Muscle of arm (tissue), 12 donors: Measurements from ENCODE around the gene ENTR1. TPM values are rescaled to one million over a fixed set of nuclear protein-coding genes. Genes with fewer than 3 reads are reported as not detected.

Experiments used
- DNase-seq: peaks from one replicate; pipeline ENCODE4 v3.0.0-alpha.2; 2013
- polyA plus RNA-seq, 12 donors: library from polyadenylated mRNA; unstranded; fragments of 120-200 nt; gene quantifications; one replicate each; pipeline ENCODE4 v1.2.1, GENCODE V29; 2013; ENCODE audit not compliant: insufficient read length in 12 of 12

The ENTR1 gene
- polyA plus RNA-seq, 12 donors = 24.0 to 60.2 (median 28.3) TPM; not detected in 1

DNA sequence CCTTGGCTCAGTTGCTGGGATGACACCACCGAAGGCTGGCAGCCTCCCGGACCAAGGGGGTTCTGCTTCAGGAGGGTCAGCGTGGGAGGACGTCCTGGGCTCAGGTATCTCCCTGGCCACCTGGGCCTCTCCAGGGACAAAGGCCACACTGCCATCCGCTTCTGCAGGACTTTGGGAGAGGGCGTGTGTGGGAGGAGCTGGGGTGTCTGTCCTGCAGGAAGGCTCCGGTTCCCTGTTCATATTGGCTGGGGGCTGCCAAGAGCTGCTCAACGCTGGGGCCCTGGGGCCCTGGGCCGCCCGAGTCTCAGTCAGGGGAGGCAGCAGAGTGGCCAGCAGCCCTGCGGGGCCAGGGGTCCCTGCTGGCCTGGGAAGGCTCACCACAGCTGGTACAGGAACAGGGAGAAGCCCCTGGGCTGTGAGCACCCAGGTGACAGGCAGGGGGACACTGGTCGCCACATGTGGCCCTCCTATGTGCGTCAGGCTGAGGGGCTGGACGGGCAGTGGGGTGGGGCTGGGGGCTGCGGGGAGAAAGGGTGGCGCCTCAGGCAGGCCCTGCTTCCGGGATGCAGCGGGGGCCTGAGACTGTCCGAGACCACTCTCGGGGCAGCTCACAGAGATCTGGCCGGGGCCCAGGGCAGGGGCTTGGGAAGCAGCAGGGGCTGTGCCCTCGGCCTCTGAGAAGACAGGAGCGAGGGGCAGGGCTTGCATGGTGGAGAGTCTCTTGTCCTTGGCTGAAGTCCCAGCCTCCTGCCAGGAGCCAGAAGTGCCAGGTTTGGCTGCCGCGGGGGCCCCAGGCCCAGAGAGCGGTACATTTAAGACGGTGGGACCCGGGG, 32.0 kb downstream of the ENTR1 start:
- DNase-seq = no peak

DNA sequence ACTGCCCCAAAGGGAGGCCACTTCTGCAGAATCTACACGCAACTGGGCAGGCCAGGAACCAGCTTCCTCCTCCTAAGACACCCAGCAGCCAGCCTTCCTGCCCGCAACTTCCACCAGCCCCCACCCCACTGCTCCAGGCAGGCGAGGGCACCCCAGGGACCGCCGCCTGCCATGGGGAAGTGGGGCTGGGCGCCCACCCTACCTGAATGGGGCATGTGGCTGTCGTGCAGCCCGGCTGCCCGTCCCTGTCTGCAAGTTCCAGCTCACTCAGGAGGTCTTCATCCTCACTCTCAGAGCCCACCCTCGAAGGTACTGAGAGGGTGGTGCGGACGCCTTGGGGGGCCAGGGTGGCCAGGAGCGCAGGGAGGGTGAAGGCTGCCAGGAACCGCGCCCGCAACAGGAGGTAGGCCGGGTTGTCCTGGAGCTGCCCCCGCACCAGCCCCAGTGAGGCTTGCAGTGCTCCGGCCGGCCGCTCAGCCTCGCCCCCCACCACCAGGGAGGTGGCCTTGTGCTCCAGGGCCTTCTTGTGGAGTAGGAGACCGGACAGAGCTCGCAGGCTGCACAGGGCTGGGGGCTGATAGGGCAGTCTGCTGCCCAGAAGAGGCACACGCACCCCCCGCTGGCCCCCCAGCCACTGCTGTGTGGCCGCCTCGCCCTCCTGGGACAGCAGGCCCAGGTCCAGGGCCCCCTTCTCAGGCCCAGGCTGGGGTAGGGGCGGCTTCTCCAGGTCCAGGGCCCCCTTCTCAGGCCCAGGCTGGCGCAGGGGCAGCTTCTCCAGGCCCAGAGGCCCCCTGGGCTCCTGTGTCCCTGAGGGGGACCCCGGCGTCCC, 32.9 kb downstream of the ENTR1 start:
- DNase-seq = no peak

DNA sequence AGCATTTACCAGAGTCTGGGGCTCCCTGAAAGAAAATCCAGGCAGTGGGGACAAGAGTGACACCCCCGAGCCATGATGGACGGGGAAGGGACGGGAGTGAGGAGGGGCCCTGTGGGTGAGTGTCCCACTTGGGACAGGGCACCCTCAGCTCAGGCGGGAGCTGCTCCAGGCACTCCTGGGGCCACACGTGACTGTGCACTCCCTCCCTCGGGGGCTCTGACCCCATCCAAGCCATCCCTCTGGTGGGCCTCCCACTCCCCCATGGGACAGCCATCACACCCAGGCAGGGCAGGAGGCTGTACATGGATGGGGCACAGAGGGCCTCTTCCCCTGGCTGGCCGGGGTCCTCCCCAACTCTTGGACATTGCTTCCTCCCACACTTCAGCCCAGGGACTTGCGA, 34.0 kb downstream of the ENTR1 start:
- no peak for DNase-seq

DNA sequence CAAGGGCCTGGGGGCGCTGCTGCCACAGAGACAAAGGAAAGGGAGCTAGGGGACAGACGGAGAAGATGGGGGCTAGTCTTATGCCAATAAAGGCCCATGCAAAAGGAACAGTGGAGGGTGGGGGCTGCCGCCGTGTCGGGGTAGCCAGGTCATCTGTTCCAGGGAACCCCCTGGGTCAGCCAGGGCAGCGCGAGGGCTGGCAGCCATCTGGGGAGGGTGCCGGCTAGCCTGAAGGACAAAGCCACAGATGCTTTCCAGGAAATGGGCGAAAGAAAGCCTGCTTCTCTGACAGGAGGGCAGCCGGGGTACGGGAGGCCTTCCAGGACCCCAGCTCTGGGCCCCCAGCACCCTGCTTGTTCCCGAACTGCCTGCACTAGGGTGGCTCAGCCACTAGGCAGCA, 35.3 kb downstream of the ENTR1 start:
- DNase-seq = no peak

DNA sequence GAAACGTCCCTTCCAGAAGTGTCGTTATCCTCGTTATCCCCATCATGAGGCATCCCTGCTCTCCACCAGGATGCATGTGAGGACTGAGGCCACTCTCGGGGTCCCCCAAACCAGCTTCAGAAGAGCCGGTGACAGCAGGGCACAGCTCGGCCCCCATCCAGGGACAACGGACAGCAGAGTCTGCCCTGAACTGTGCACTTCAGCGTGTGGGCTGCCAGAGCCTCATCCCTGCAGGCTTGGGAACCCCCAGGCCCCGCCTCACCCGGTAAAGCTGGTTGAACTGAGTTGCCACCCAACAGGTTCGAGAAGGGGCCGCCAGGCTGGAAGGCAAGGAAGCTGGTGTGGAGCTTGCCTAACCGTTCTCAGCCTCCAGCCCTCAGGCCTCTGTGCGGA, 36.2 kb downstream of the ENTR1 start:
- DNase-seq = no peak

DNA sequence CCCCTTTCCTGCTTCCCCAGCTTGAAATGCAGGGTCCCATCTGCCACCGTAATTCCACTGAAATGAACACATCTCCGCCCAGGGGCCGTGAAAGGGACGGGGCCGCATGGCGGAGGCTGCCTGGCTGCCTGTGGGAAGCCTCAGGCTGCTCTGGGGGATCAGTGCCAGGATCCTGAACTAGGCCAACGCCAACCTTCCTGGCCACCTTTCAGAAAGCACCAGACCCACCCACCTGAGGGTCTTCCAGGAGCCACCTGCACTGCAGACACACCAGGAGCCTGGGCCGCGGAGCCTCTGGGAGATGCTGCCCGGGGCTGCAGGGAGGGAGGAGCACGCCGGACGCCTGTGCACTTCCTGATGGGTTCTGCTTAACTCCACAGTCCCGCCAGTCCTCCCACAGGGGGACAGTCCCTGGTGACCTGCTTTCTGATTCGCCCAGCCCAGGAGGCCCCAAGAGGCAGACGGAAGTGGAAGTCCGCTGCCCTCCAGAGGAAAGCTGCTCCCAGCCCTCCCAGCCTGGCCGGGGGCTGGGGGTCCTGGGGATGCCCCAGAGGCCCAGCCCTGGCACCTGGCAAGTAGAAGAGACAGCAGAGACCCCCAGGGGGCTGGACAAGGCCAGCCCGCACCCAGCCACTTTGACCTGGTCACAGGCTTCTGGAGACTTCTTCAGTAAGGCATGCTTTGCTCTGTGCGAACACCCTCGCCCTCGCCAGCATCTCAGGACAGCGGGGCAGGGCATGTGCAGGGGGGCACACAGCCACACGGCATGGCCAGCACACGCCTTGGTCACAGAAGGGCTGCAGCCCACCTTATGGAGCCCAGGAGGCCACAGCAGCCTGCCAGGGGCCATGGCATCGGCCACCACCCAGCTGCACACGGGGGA, 36.9 kb downstream of the ENTR1 start, which contains the start of gene CARD9:
Gene CARD9, minus strand, starts transcription at position 370 of the 883 bp plus-strand sequence. CDS start 1,591 bp downstream, outside the sequence.
- DNase-seq = no peak

DNA sequence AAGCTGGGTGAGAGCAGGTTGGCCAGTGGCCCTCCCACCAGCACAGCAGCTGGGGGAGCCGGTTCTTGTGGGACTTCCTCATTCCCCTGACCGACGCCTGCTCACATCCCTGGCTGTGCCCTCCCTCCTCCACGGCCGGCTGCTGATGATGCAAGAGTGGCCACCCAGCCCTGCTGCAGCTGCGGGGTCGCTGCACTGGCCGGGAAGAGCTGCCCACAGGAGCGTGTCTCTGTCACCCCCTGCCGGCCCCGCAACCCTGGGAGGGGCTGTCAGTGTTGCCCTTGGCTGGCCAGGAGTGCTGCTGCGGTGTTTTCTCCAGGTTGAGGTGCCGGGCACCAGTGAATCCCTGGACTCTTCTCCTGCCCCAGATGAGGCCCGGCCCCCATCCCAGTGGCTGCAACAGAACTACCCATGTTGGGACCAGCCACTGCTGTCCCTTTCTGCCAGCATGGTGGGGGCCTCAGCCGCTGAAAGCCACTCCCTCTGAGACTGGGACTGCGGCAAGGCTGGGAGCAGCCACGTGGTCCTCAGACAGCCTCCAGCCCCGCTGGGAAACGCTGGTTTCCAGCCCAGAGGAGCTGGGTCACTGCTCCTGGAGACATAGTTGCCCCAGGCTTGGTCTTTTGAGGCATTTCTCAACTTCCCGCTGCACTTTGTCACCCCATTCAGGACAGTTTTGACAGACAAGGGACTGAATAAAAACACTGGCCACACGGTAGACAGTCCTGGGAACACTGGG, 37.7 kb downstream of the ENTR1 start:
- no peak for DNase-seq

DNA sequence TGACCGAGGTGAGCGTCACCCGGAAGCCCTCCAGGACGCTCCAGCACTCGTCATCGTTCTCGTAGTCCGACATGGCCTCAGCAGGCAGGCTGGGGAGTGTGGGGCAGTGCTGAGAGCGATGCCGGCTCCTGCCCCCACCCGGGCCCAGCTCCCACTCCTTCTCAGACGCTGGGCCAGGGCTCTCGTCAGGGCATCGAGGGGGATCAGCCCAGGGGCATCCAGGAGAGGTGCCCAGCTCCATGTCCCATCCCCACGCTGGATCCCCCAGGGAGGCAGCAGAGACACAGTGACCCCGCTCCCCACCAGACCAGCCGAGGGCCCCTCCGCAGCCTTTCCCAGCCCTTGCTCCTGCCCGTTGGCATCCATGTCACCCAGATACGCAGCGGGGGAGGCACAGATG, 38.4 kb downstream of the ENTR1 start:
- DNase-seq = no peak

DNA sequence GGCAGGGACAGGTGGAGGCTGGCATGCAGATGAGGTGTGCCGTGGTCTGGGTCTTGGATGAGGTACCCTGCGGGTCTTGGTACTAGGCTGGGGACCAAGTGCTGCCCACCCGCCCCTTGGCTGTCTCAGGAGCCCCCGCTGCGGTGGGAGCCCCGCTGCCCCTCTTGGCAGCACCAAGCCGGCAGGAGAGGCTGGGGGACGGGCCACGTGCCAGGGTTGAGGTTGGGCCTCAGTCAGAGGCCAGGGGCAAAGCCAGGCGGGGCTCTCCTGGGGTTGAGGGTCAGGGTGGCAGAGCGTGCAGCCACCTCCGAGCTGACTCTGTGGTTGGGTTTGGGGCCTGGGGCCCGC, 38.9 kb downstream of the ENTR1 start:
- no peak for DNase-seq

DNA sequence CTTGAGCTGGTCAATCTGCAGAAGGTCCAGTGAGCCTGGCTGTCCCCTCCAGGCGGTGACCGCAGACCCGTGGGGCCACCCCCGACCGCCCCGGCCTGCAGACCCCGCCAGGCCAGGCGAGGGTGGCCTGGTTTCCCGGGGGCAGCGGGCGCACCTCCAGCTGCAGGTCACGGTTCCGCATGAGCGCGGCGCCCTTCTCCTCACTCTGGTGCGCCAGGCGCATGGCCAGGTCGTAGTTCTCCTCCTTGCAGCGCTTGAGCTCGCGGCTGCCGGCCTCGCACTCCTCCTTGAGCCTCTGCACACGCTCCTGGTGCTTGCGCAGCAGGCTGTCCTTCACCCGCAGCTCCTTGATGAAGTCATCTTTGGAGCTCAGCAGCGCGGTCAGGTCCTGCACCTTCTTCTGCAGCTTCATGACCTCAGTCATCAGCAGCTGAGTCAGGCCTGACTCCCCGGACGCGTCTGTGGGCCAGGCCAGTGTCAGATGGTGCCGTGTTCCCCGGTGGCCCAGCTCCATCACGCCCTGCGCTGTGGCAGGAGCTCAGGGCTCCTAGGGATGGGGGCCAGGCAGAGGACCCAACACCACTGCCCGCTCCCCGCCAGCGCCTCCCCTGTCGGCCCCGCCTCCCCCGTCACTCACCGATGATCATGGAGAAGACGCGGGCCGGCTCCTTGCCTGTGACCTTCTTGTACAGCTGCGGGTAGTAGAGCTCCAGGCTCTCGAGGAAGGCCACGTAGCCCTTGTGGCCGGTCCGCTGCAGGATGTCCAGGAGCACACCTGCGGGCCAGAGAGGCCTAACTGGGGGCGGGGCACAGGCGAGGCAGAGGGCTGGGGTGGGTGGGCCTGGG, 39.5 kb downstream of the ENTR1 start:
- DNase-seq = no peak

DNA sequence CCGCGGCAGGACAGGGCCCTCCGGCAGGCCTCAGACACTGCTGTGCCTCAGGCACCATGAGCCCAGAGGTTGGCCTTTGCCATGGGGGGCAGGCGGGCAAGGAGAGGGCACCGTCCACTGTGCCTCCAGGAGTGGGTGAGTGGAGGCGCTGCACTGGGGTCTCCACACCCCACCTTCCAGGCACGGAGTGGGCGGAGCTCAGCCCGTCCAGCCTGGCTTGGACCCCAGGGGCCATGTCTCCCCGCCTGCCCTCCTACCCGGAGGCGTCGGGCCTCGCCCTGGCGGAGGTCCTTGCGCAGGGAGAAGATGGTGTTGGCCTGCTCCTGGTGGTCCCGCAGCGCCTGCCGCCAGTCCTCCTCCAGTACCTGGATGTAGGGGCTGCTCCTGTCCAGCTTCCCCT, 40.4 kb downstream of the ENTR1 start:
- DNase-seq = no peak

DNA sequence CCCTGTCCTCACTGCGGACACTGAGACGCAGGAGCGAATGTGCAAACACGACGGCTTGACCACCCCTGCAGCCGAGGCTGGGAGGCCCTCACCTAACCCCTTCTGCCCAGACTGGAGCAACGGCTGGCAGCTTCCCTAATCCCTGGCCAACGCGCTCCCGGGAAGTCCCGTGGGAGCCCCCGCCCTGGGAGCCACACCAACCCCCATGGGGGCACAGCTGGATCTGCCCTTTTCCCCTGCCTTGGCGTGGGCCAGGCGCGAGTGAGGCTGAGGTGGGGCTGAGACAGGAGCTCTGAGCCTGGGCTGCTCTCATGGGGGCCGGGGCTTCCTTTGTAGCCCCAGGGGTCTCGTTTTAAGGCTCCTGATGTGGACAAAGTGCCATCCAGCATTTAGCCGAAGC, 42.2 kb downstream of the ENTR1 start:
- no peak for DNase-seq

DNA sequence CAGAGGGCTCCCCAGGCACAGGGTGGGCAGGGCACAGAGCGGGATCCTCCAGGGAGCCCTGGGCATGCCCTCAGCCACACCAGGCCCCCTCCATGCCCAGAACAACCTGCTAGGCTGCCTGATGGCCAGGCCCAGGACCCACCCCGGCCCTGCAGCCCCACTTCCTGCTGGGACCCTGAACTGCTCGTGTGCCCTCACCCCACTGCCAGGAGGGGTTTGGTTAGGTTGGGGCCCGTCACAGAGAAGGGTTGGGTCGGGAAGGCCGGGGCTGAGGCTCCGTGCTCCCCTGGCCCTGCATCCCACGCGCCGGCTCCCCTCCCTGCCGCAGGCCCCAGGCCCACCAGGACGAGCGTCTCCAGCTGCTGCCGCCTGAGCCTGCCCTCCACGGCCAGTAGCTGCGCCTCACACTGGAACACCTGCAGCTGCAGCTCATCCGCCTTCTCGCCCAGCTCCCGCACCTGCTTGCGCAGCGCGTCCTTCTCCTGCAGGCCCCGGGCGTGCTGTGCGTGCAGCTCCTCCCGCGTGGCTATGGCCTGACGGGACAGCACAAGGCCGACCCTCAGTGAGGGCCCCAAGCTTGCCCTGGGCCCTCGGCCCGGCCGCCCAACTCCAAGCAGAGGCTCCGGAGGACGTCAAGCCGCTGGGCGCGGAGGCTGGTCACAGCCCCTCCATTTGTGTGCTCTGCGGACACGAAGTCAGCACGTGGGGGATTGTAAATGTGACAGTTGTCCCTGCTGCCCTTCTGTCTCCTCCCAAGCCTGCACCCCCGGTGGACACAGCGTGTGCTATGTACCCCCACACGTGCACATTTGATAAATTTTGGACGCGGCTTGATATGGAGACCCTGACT, 42.9 kb downstream of the ENTR1 start:
- DNase-seq = no peak

DNA sequence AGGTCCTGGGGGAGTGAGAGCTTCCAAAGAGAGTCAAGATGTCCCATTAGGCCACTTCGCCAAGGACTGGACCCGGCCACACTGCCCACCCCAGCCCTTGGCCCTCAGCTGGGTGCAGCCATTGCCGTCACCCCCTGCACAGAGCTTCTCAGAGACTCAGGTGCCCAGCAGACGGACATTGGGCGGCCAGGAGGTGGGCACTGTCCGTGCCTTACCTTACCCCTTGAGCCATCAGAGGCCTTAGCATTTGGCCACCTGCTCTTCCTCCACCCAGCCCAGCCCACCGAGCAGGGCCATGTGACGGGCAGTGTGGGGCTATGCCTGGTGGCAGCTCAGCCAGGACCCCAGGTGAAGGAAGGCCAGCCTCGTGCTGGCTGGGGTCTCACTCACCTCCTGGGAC, 43.6 kb downstream of the ENTR1 start:
- DNase-seq = no peak

DNA sequence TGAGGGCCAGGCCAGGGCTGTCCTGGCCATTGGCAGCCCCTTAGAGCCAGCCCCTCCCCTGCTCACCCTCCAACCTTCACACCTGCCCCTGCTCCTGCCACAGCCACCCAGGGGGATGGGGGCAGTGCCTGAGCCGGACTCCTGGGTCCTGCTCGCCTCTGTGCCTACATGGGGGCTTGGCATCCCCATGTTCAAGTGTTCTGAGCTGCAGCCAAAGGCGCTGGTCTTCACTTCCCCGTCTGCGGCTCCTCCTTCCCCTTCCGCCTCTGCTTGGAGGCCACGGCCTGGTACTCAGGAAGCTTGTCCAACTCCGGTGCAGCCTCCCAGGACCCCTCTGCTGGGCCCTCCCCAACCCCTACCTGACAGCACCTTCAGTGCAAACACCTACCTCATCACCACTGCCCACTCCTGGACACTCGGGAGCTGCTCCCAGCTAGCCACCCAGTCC, 44.6 kb downstream of the ENTR1 start:
- no peak for DNase-seq

DNA sequence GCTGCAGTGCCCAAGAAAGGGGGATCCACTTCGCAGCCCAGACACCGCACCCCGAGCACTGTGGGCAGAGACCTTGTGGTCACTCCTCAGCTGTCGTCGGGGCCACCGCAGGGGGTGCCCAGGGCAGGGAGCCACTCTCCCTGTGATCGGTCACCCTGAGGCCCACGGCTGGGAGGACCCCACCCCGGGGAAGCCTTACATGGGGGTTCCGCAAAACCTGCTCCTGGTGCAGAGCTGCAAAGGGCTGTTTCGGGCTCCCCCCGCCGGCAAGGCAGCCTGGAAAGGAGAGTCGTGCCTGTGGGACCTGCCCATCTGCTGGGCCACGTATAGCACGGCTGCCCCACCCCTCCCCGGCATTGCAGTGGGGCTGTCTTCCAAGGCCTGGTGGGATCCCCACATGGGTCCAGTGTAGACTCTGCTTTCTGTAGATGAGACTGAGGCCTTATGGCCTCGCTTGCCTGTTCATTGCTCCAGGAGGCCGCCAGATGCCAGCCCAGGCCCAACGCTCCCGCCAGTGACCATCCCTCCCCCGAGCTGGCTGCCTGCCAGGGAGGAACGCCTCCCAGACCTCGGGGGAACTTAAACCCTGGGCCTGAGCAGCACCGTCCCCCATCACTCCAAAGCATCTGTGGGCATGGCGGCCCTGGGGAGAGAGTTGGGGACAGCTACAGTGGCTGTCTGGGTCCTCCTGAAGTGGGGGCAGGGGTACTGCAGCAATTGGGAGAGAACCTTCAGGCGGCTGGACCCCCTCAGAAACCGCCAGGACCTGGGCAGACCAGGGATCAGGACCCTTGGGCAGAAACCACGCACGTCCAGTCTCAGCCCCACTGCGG, 45.3 kb downstream of the ENTR1 start:
- DNase-seq = no peak

DNA sequence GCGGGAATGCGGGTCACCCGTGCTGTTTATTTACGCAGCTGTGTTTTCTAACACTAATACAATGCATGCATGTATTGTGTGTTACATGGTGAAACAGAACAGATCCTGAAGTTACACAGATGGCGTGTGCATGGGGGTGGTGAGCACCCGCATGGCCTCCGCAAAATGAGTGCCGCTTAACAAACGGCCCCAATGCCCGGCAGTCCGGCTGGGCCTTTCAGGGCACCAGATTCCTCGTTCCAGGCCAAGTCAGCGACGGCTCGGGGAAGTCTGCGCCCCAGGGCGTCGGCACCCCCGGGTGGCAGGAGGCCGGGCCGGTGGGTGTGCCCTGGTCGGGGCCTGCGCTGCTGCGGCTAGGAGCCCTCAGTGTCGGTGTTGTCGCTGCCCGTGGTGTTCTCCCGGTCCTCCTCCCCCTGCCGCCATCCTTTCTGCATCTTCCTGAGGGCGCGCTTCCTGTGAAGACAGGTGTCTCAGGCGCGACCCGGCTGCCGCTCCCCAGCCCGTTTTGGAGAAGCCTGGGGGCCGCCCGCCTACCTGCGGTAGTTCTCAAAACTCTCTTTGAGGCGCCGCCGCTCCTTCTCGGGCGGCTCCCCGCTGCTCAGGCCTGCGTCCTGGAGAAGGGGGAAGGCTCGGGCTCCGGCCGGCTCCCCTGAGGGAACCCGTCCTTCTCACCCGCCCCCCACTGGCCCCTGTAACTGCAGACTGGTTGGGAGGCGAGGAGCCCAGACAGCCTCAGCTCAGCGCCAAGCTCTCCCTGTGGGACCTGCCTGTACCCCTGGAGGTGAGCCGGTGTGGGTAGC, 46.3 kb downstream of the ENTR1 start:
- DNase-seq = no peak
